Measurements from ENCODE around the gene HGF. TPM values are rescaled to one million over a fixed set of nuclear protein-coding genes. Genes with fewer than 3 reads are reported as not detected.

Gene HGF
- total and polyA plus RNA-seq, 2 of the 13 experiments (the other 11 are each of a cell fraction or from before 2014, with no cell fraction given) = not detected

GRCh38 chr7:81761031-81761430 lies 8.8 kb downstream of the HGF start:
- DNase-seq (ENCODE audit: low spot score) (no peak), FAIRE-seq (no peak), ATAC-seq (no peak)
- H3K27me3 ChIP-seq (ENCODE audit: control insufficient read depth in 1 of 2, insufficient read depth in 2 of 2, low read length in 2 of 2) = no peaks in the 10 kb centered on the region
- no peaks in the 10 kb centered on the region for H4K20me1 ChIP-seq (ENCODE audit: insufficient read depth, low read length)
- ChIA-PET CTCF (ENCODE audit: low intra/inter-chr PET ratio, low total read pairs) (no interaction called here), POLR2A (no interaction called here)
- intact Hi-C loops (cut with micrococcal nuclease; ENCODE audit: unreplicated experiment) = no loop called here
- no TSS peak for BruUV-seq (replicated peaks)
- H3K36me3 ChIP-seq (replicated peaks in 1 of 2; ENCODE audit: control insufficient read depth in 1 of 2, insufficient read depth in 2 of 2, low read length in 2 of 2) = no peaks in the 10 kb centered on the region
- H3K9ac ChIP-seq (ENCODE audit: insufficient read depth, low read depth, low read length) = no peak overlapping the region
- H2AFZ ChIP-seq (ENCODE audit: low read length) = no peak overlapping the region
- no peaks in the 10 kb centered on the region for H3K9me3 ChIP-seq (ENCODE audit: low read length)
- in situ Hi-C loops (cut with HindIII; ENCODE audit: extremely low pct_ligation_motif_present, low pct_unique_long_range_greater_than_20kb) = no loop called here
- H3K27ac ChIP-seq (ENCODE audit: extremely low read length, insufficient read depth, low read length) = no peak overlapping the region
- H3K4me3 ChIP-seq (replicated peaks in 1 of 3; ENCODE audit: insufficient read depth in 1 of 3, low read depth in 2 of 3, low read length in 3 of 3) = no peak overlapping the region
- H3K4me1 ChIP-seq (ENCODE audit: insufficient read depth, low read length) = no peaks in the 10 kb centered on the region
- H3K79me2 ChIP-seq (ENCODE audit: insufficient read depth, low read length) = no peaks in the 10 kb centered on the region
- TF ChIP-seq SKIL (CRISPR knock-in tag; IDR thresholded peaks at IDR 0.05; ENCODE audit: borderline replicate concordance) (no peak), PLSCR1 (CRISPR knock-in tag; IDR thresholded peaks at IDR 0.05; ENCODE audit: borderline replicate concordance) (no peak), ZNF782 (CRISPR knock-in tag; IDR thresholded peaks at IDR 0.05; ENCODE audit: borderline replicate concordance) (no peak), CTCF (CRISPR knock-in tag; IDR thresholded peaks at IDR 0.05) (no peak), KLF6 (CRISPR knock-in tag; IDR thresholded peaks at IDR 0.05) (no peak), GATAD1 (CRISPR knock-in tag; IDR thresholded peaks at IDR 0.05) (no peak), JUN (CRISPR knock-in tag; IDR thresholded peaks at IDR 0.05) (no peak), ZNF646 (CRISPR knock-in tag; IDR thresholded peaks at IDR 0.05) (no peak), HOXA5 (CRISPR knock-in tag; IDR thresholded peaks at IDR 0.05) (no peak), ZNF354B (CRISPR knock-in tag; IDR thresholded peaks at IDR 0.05) (no peak), JDP2 (CRISPR knock-in tag; IDR thresholded peaks at IDR 0.05; ENCODE audit: borderline replicate concordance) (no peak), ZNF850 (CRISPR knock-in tag; conservative IDR thresholded peaks at IDR 0.05) (no peak)
- H3K4me2 ChIP-seq (ENCODE audit: low read depth, low read length) = no peak overlapping the region
- 10% methylated on average over 1 of the region's 1 CpG for WGBS (ENCODE audit: low lambda C conversion rate)

Data from HepG2 (cell line).